OCI-LY7 (cell line): ENCODE data around the gene MLX. TPM values are rescaled to one million over a fixed set of nuclear protein-coding genes. Genes with fewer than 3 reads are reported as not detected.
A peak's percentile ranks its signal among the peaks of the same experiment; 100 is the strongest.

ENCODE experiments used
- BruUV-seq: library from RNA; stranded (reverse); fragments of 400-500 nt; replicated peaks from 2 replicates; lab custom pipeline; 2021; lab: Mats Ljungman, UMichigan
- CTCF ChIA-PET: fragments of 300-600 bp; sonication (Branson Sonifier 250); formaldehyde crosslinking; loops from one replicate; lab custom pipeline; 2022; ENCODE audit warnings: antibody characterized with exemption; ENCODE audit not compliant: unreplicated experiment; lab: Charles Lee
- POLR2A ChIA-PET: fragments of 300-600 bp; sonication (Branson Sonifier 250); formaldehyde crosslinking; loops from one replicate; lab custom pipeline; 2022; ENCODE audit warnings: antibody characterized with exemption; lab: Charles Lee
- DNase-seq: peaks from one replicate; pipeline ENCODE4 v3.0.0-alpha.2; 2015; ENCODE audit warnings: low spot score
- H2AFZ ChIP-seq: fragments of 200-600 bp; sonication (generic), shearing (Covaris generic); 2 replicates; pipeline ENCODE4 v1.6.1; 2014; ENCODE audit warnings: mild to moderate bottlenecking, antibody characterized with exemption, low read length, moderate library complexity
- H3K27ac ChIP-seq: fragments of 200-600 bp; sonication (generic); 2 replicates; pipeline ENCODE4 v1.5.1; 2014; ENCODE audit warnings: mixed run types, low read depth, mild to moderate bottlenecking, moderate library complexity, low read length, inconsistent platforms; ENCODE audit not compliant: poor library complexity, severe bottlenecking
- H3K36me3 ChIP-seq: fragments of 200-600 bp; sonication (generic); 2 replicates; pipeline ENCODE4 v1.6.1; 2014; ENCODE audit warnings: mild to moderate bottlenecking, antibody characterized with exemption, low read length, moderate library complexity, mixed read lengths; ENCODE audit not compliant: insufficient read depth
- H3K4me1 ChIP-seq: fragments of 200-600 bp; sonication (generic); 2 replicates; pipeline ENCODE4 v1.5.1; 2014; ENCODE audit warnings: mild to moderate bottlenecking, low read length; ENCODE audit not compliant: insufficient read depth, poor library complexity, severe bottlenecking
- H3K4me2 ChIP-seq: fragments of 200-600 bp; sonication (generic); 2 replicates; pipeline ENCODE4 v1.6.1; 2014; ENCODE audit warnings: mild to moderate bottlenecking, low read length
- H3K4me3 ChIP-seq: fragments of 200-600 bp; sonication (generic); 2 replicates; pipeline ENCODE4 v1.5.1; 2014; ENCODE audit warnings: mild to moderate bottlenecking, low read depth, low read length; ENCODE audit not compliant: poor library complexity, severe bottlenecking
- H3K79me2 ChIP-seq: fragments of 200-600 bp; sonication (generic); 2 replicates; pipeline ENCODE4 v1.6.1; 2016; ENCODE audit warnings: low read depth, mild to moderate bottlenecking, low read length, moderate library complexity, mixed read lengths; ENCODE audit not compliant: insufficient read depth
- H3K9me2 ChIP-seq: fragments of 200-600 bp; sonication (generic); 2 replicates; pipeline ENCODE4 v1.6.1; 2016; ENCODE audit warnings: mild to moderate bottlenecking, low read length, mixed read lengths; ENCODE audit not compliant: insufficient read depth
- H3K9me3 ChIP-seq: fragments of 200-600 bp; sonication (generic); 2 replicates; pipeline ENCODE4 v1.6.1; 2014; ENCODE audit warnings: mild to moderate bottlenecking, mixed run types, low read length, mixed read lengths
- H4K20me1 ChIP-seq: fragments of 200-600 bp; sonication (generic); 2 replicates; pipeline ENCODE4 v1.6.1; 2014; ENCODE audit warnings: mild to moderate bottlenecking, antibody characterized with exemption, low read length, moderate library complexity, mixed read lengths; ENCODE audit not compliant: insufficient read depth
- CTCF ChIP-seq: fragments of 200-600 bp; sonication (generic); conservative IDR thresholded peaks from 2 replicates; pipeline ENCODE4 v1.5.1; 2014; ENCODE audit warnings: mild to moderate bottlenecking, antibody characterized with exemption, low read length, moderate library complexity, mixed read lengths
- EZH2phosphoT487 ChIP-seq: fragments of 200-600 bp; sonication (generic); IDR thresholded peaks from 2 replicates; pipeline ENCODE4 v1.6.1; 2018; ENCODE audit warnings: low read depth, borderline replicate concordance, mild to moderate bottlenecking, mixed run types, antibody characterized with exemption, low read length, moderate library complexity, mixed read lengths
- intact Hi-C: fragments of 100-400 bp; cut with micrococcal nuclease; formaldehyde crosslinking; loops from one replicate; pipeline ENCODE4 v1.10.0; 2022; ENCODE audit not compliant: unreplicated experiment
- total RNA-seq, 2 experiments: library from RNA; depleted of rRNA in 1 of 2; stranded (reverse); fragments of >200 nt in 1 of 2; shearing (Covaris generic) in 1 of 2; gene quantifications; 2 replicates each; pipeline ENCODE4 v1.2.3, GENCODE V29; 2014 to 2022

MLX gene
- total RNA-seq, 2 experiments from 2014 or later: 33.6 to 51.2 TPM

- no TSS peak for BruUV-seq
- H3K9me2 ChIP-seq: no peaks in the 10 kb centered on the region
- no peaks in the 10 kb centered on the region for H4K20me1 ChIP-seq
- TF ChIP-seq EZH2phosphoT487 (no peak), CTCF (no peak)
- H3K4me1 ChIP-seq: peaks cover 29% of the 10 kb centered on the region
- no peak for DNase-seq
- H3K27ac ChIP-seq: no peak overlapping the region
- no peak overlapping the region for H2AFZ ChIP-seq
- H3K4me2 ChIP-seq: peak overlapping the region; percentile 86
- H3K9me3 ChIP-seq: no peaks in the 10 kb centered on the region
- H3K79me2 ChIP-seq: no peaks in the 10 kb centered on the region
- CTCF ChIA-PET: no interaction called here
- intact Hi-C loops: no loop called here
- no peaks in the 10 kb centered on the region for H3K36me3 ChIP-seq
- POLR2A ChIA-PET: no interaction called here
- H3K4me3 ChIP-seq: peak overlapping the region; percentile 87
Observed at GRCh38 chr17:42553161-42553818, 13.6 kb upstream of the MLX start.

- no peaks in the 10 kb centered on the region for H3K79me2 ChIP-seq
- peak overlapping the region; percentile 87 for H3K4me3 ChIP-seq
- peak overlapping the region; percentile 86 for H3K4me2 ChIP-seq
- BruUV-seq: no TSS peak
- H3K9me3 ChIP-seq: no peaks in the 10 kb centered on the region
- no peaks in the 10 kb centered on the region for H3K9me2 ChIP-seq
- peak overlapping the region; percentile 64 for H3K27ac ChIP-seq
- no peak for DNase-seq
- TF ChIP-seq CTCF (no peak), EZH2phosphoT487 (no peak)
- peaks cover 23% of the 10 kb centered on the region for H3K4me1 ChIP-seq
- CTCF ChIA-PET: no interaction called here
- no peaks in the 10 kb centered on the region for H3K36me3 ChIP-seq
- intact Hi-C loops: no loop called here
- no peaks in the 10 kb centered on the region for H4K20me1 ChIP-seq
- peak overlapping the region; percentile 54; the same call in 1 of the 2 replicates for H2AFZ ChIP-seq
- POLR2A ChIA-PET: no interaction called here
Observed at GRCh38 chr17:42553866-42554249, 13.0 kb upstream of the MLX start.

GRCh38 chr17:42554250-42555121 is 12.4 kb upstream of the MLX start:
- TF ChIP-seq EZH2phosphoT487 (no peak), CTCF (no peak)
- Histone ChIP-seq H3K27ac (peak overlapping the region; percentile 64), H3K36me3 (no peaks in the 10 kb centered on the region), H3K4me2 (peak overlapping the region; percentile 86), H3K4me3 (peak overlapping the region; percentile 87), H3K79me2 (no peaks in the 10 kb centered on the region), H3K4me1 (peaks cover 26% of the 10 kb centered on the region), H4K20me1 (no peaks in the 10 kb centered on the region), H2AFZ (peak overlapping the region; percentile 54; the same call in 1 of the 2 replicates), H3K9me3 (no peaks in the 10 kb centered on the region), H3K9me2 (no peaks in the 10 kb centered on the region)
- TSS peak; percentile 60 for BruUV-seq
- intact Hi-C loops: no loop called here
- ChIA-PET CTCF (no interaction called here), POLR2A (no interaction called here)
- DNase-seq: peak; percentile 93
